HG03135 (cell line): ENCODE results near the gene ACOT13.
"Not testable (repeated sequence)": the region's sequence is repeated elsewhere in the genome, so short reads cannot be mapped to it uniquely, and the experiment has no call there.

ENCODE experiments used
- ATAC-seq: cut with Tn5 transposase; IDR thresholded peaks from one replicate; pipeline ENCODE4 v1.9.1; 2021; ENCODE audit warnings: mild to moderate bottlenecking, moderate library complexity; ENCODE audit not compliant: unreplicated experiment

Gene ACOT13

DNA sequence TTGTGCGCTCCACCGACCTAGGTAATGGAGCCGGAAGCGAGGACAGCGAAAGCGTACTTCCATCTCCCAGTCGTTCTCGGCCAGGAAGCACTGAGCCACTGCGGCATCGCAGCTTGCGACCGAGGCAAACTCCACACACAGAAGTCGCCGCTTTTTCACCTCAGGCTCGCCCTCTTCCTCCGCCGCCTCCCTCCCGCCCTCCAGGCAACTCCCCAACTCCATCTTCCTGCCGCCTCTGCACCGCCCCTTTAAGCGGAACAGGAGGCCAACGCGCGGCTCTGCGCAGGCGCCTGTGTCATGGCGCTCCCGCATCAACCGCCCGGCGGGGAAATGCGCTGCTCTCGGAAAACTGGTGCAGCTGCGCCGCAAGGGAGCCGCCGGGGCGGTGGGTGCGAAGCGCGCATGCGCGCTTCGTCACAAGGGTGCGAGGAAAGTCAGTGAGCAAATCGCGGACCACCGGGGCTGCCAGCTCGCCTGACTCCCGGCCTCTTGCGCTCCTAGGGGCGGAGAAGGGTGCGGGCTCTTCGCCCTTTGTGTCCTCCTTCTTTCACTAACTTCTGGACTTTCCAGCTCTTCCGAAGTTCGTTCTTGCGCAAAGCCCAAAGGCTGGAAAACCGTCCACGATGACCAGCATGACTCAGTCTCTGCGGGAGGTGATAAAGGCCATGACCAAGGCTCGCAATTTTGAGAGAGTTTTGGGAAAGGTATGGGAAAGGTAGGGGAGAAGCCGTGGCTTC, at the start of gene ACOT13, which contains the start of gene TDP2:
Gene ACOT13 (plus strand): TSS at position 437 of the 737 bp plus-strand sequence. CDS start 187 bp downstream, at position 624.
Gene TDP2 (minus strand): TSS at position 259 of the 737 bp plus-strand sequence. CDS start 37 bp downstream, at position 222.
- peak; percentile 91 for ATAC-seq

DNA sequence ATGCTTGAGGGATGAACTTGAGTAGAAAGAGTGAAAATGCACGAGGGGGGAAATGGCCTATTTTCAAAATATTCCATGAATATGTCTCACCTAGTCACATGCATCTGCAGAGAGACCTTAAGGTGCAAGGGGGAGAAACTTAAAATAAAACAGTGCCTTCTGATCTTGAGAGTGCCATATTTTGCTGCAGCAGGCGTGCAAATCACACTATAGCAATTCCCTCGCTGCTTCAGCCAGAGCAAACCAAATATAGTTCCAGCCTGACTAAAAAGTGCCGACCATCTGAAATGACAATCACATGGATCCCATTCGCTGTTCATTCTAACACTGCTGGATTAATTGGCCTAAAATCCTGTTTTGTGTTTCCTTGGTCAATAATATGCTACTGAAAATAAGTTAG, 47.2 kb upstream of the ACOT13 start:
- no peak for ATAC-seq

DNA sequence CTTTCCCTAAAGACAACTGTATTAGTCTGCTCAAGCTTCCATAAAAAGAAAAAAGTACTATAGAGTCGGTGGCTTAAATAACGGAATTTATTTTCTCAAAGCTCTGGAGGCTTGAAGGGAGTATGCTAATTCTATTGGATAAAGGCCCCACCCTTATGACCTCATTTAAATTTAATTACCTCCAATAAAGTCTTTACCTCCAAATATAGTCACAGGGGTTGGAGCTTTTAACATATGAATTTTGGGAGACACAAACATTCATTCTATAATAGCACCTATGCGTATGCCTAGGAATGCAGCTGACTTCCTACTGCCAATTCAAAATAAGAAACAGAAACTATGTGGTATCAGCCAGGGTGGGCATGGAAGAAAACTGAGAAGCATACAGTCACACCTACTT, 46.2 kb upstream of the ACOT13 start:
- no peak for ATAC-seq

DNA sequence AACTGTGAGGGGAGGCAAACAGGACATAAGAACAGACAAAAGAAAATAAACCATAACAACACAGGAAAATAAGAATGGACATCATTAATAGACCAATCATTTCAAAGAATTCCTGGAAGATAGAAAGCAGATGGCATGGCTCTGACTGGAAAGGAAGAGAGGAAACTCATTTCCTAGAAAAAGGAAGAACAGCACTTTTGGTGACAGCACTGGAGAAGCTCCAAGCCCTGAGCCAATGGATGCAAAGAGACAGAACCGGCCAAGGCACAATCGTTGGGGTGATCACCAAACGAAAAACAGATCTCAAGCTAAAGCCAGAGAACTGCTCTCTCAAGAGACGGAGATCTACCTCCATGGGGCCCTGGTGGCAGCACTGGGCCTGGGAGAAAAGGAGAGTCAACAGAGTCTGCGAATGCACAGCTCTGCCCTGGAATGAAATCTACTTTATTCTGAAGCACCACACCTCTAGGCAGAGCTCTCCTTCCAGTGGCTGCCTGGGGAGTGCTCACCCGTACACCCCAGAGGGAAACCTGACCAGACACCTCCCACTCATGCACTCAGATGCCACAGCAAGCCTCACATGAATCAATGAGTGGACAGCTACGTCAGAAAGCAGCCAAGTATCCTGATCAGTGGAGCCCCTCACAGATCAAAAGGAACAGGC, 45.1 kb upstream of the ACOT13 start:
- ATAC-seq: no peak

GRCh38 chr6:24630856-24631505, 35.9 kb upstream of the ACOT13 start:
- no peak for ATAC-seq

DNA sequence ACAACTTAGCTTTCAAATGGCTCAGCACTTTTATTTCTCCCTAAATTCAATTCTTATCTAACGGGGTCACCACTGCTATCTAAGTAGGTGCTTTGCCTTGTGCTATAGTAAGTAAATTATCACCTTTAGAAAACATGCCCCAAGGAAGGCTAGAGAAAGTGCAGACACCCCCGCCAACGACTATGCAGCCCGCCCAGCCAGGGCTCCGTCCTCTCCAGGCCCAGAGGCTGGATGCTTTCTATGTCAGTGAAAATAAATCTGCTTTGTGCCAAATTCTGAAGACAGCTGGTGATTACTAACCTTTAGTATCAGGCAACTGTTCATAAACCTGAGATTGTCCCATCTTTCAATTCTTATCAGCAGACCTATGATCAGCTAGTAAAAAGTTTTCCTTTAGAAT, 35.2 kb upstream of the ACOT13 start:
- no peak for ATAC-seq

GRCh38 chr6:24632573-24632972, 34.3 kb upstream of the ACOT13 start:
- ATAC-seq: no peak

DNA sequence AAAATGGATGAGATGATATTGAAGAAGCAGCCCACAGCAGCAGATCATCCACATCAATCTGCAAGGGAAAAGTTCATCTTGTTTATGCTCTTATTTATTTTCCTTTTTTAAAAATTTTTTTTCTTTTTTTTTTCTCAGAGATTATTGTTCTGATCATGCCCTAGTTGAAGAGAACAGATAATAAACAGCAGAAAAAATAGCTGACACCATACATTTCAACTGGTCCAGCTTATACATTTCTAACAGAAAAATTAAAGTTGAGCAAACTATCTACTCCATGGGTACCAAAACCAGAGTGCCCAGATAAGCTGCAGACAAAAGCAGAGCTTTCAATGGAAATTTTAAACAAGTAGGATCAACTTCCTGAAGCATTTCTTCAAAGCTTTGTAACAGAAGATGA, 30.2 kb upstream of the ACOT13 start:
- ATAC-seq: no peak

DNA sequence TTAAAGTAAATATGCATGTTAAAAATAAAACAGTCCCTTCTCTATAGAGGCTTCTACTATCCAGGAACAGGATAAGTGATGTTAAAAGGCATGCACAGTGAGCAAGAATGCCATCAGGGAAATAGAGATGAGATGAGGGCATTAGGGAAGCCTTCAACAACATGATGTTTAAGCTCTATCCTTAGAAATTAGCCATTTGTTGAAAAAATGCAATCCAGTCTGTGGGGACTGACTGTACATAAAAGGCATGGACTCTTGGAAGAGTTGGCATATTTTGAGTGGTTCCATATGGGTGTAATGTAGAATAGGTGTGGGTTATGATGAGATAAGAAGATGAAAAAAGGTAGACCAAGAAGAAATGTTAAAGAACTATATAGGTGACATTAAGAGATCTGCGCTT, 26.7 kb upstream of the ACOT13 start:
- no peak for ATAC-seq

DNA sequence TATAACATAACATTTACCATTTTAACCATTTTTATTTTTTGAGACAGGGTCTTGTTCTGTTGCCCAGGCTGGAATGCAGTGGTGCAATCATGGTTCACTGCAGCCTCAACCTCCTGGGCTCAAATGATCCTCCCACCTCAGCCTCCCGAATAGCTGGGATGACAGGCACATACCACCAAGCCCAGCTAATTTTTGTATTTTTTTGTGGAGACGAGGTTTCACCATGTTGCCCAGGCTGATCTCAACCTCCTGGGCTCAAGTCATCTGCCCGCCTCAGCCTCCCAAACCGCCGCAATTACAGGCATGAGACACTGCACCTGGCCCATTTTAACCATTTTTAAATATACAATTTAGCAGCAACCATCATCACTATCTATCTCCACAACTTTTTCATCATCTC, 26.2 kb upstream of the ACOT13 start:
- not testable (repeated sequence) for ATAC-seq

DNA sequence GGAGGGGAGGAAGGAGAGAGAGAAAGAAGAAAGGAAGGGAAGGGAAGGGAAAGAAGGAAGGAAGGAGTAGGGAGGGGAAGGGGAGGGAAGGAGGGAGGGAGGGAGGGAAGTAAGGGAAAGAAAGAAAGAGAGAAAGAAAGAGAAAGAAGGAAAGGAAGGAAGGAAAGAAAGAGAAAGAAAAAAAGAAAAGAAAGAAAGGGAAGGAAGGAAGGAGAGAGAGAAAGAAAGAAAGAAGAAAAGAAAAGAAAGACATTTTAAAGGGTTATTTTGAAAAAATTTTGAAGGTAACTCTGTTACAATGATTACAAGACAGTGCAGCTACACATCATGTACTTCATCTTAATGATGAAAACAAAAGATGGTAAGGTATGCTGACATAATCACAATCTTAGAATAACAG, 24.8 kb upstream of the ACOT13 start:
- no peak for ATAC-seq

DNA sequence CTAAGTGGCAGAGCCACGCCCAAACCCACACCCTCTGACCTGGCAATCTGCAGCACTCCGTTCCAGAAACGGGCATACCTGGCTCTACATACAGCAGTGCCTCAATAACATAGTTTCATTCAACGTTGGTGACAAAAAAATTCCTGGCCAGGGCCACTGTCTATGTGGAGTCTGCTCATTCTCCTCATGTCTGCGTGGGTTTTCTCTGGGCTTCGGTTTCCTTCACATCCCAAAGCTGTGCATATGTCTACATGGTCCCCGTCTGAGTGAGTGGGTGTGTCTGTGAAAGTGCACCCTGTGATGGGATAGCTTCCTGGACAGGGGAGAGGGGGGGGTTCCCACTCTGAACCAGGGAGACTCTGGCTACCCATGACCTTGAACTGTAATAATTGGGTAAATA, 23.0 kb upstream of the ACOT13 start:
- ATAC-seq: no peak

GRCh38 chr6:24644377-24644776, 22.5 kb upstream of the ACOT13 start:
- no peak for ATAC-seq

GRCh38 chr6:24646771-24647170, 20.1 kb upstream of the ACOT13 start:
- ATAC-seq: no peak

GRCh38 chr6:24648276-24648675, 18.6 kb upstream of the ACOT13 start:
- ATAC-seq: no peak

- ATAC-seq: no peak
These were observed 17.2 kb upstream of the ACOT13 start for GRCh38 chr6:24649691-24650090.

- ATAC-seq: no peak
These were observed 16.5 kb upstream of the ACOT13 start for GRCh38 chr6:24650365-24650764.

GRCh38 chr6:24655215-24655614, 11.7 kb upstream of the ACOT13 start:
- ATAC-seq: no peak

DNA sequence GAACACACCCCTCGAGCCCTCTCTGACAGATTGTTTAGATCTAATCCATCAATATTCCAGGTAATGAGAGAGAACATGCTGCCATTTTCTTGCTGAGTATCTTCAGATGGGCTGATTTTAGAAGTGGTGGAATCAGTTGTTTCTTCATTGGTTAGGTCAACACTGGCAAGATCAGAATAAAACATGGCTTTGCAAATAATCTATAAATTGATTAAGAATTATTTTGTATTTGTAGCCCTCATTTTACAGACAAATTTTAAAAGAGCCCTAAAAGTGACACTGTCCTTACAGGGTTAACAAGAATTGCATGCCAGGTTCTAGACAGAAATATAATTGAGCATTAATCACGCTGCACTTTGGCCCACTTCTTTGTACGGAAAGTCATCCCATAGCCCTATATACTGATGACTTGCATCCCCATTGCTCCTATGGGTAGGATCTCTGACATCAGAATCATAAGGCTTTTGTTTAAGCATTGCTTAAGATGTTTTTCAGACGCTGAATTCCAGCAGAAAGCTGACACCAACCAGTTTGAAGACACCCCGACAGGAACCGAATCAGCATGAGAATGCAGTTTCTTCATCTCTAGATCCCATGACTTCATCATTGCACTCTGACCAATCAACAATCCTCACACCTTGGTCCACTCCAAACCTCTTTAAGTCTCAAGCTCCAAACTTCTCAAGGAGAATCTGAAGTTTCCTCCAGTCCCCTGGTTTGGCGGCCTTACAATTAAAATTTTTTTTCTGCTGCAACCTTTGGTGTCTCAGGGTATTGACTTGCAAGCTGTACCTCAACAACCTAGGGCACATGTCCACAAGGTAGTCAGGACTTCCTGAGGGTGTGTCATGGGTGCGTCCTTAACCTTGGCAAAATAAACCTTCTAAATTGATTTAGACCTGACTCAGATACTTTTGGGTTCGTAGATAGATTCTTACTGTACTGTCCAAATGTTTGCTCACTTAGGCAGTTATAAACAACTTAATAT, 8.0 kb upstream of the ACOT13 start:
- ATAC-seq: no peak

DNA sequence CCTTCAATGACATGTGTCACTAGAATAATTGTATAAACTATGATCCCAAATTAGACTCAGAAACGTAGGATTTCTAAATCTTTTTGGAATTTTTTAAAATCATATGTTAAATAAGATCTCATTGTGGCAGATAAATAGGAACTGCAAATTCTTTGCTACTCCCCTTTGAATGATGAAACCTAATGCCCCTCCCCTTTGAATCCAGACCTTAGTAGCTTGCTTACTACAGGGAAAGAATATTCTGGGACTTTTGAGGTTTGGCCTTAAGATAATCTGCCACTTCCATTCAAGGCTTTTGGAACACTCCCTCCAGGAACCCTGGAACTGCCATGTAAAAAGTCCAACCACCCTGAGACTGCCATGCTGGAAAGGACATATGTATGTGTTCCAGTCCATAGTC, 7.3 kb upstream of the ACOT13 start:
- ATAC-seq: no peak

- ATAC-seq: no peak
These were observed 6.8 kb upstream of the ACOT13 start for GRCh38 chr6:24660105-24660504.
